Measurements from ENCODE around the gene MT1H.

MT1H gene

GRCh38 chr16:56636616-56637413 lies 32.8 kb upstream of the MT1H start:
- DNase-seq (ENCODE audit: low read depth in 2 of 2), result no peak

- no peak for DNase-seq (ENCODE audit: low read depth in 2 of 2)
Observed at GRCh38 chr16:56637814-56638750, 31.5 kb upstream of the MT1H start, which contains the start of gene MT1A. Gene MT1A, plus strand, starts transcription at chr16:56638666. Its CDS starts 73 bp downstream, at chr16:56638739.

- DNase-seq (ENCODE audit: low read depth in 2 of 2), result no peak
Observed at GRCh38 chr16:56639045-56639444, 30.6 kb upstream of the MT1H start.

GRCh38 chr16:56640076-56640475 lies 29.5 kb upstream of the MT1H start:
- no peak for DNase-seq (ENCODE audit: low read depth in 2 of 2)

- DNase-seq (ENCODE audit: low read depth in 2 of 2), result no peak
Observed at GRCh38 chr16:56641166-56641565, 28.4 kb upstream of the MT1H start.

- peak; percentile 59 to 72 for DNase-seq (ENCODE audit: low read depth in 2 of 2)
Observed at GRCh38 chr16:56643080-56643778, 26.4 kb upstream of the MT1H start.

GRCh38 chr16:56643833-56644232 lies 25.8 kb upstream of the MT1H start:
- DNase-seq (ENCODE audit: low read depth in 2 of 2), result no peak

GRCh38 chr16:56645311-56645710 lies 24.3 kb upstream of the MT1H start:
- no peak for DNase-seq (ENCODE audit: low read depth in 2 of 2)

- no peak for DNase-seq (ENCODE audit: low read depth in 2 of 2)
Observed at GRCh38 chr16:56645838-56646237, 23.8 kb upstream of the MT1H start.

GRCh38 chr16:56647641-56648431 lies 21.8 kb upstream of the MT1H start:
- no peak for DNase-seq (ENCODE audit: low read depth in 2 of 2)

GRCh38 chr16:56649271-56649670 lies 20.3 kb upstream of the MT1H start:
- DNase-seq (ENCODE audit: low read depth in 2 of 2), result no peak

- DNase-seq (ENCODE audit: low read depth in 2 of 2), result no peak
Observed at GRCh38 chr16:56649820-56650219, 19.8 kb upstream of the MT1H start.

- no peak for DNase-seq (ENCODE audit: low read depth in 2 of 2)
Observed at GRCh38 chr16:56651586-56651985, 18.0 kb upstream of the MT1H start, which contains the start of gene MT1B. Gene MT1B, plus strand, starts transcription at chr16:56651886. Its CDS starts 68 bp downstream, at chr16:56651954.

- no peak for DNase-seq (ENCODE audit: low read depth in 2 of 2)
Observed at GRCh38 chr16:56652600-56652999, 17.0 kb upstream of the MT1H start.

GRCh38 chr16:56653218-56653617 lies 16.4 kb upstream of the MT1H start:
- DNase-seq (ENCODE audit: low read depth in 2 of 2), result no peak

GRCh38 chr16:56657555-56658326 lies 11.9 kb upstream of the MT1H start, which contains the start of gene MT1F:
Gene MT1F, plus strand, starts transcription at chr16:56657959. Its CDS starts 100 bp downstream, at chr16:56658059.
- peak; percentile 33 to 49 for DNase-seq (ENCODE audit: low read depth in 2 of 2)

GRCh38 chr16:56658327-56658875 lies 11.2 kb upstream of the MT1H start:
- DNase-seq (ENCODE audit: low read depth in 2 of 2), result no peak

- DNase-seq (ENCODE audit: low read depth in 2 of 2), result no peak
Observed at GRCh38 chr16:56662357-56663354, 7.0 kb upstream of the MT1H start.

GRCh38 chr16:56664506-56664905 lies 5.1 kb upstream of the MT1H start:
- no peak for DNase-seq (ENCODE audit: low read depth in 2 of 2)

Measured in stimulated activated CD4-positive, alpha-beta T cell treated with anti-CD3 and anti-CD28 coated beads, Interleukin-15, amount 100 ng/mL, for 48 hours (primary cell).